Type B pancreatic cell (in vitro differentiated cells): ENCODE measurements around the gene SMAD6. TPM values are rescaled to one million over a fixed set of nuclear protein-coding genes. Genes with fewer than 3 reads are reported as not detected.

Experiments
- DNase-seq: peaks from one replicate; pipeline ENCODE4 v3.0.0; 2021; ENCODE audit warnings: mixed read lengths; ENCODE audit not compliant: unreplicated experiment; ENCODE audit errors: extremely low spot score
- H3K27ac Mint-ChIP-seq: 2 replicates; pipeline ENCODE4 v1.8.0; 2021; ENCODE audit warnings: mild to moderate bottlenecking, mixed read lengths
- H3K27me3 Mint-ChIP-seq: 2 replicates; pipeline ENCODE4 v1.8.0; 2021; ENCODE audit warnings: mixed read lengths
- H3K36me3 Mint-ChIP-seq: 2 replicates; pipeline ENCODE4 v1.8.0; 2021; ENCODE audit warnings: mixed read lengths
- H3K4me1 Mint-ChIP-seq: one replicate; pipeline ENCODE4 v1.8.0; 2021; ENCODE audit warnings: mixed read lengths; ENCODE audit not compliant: unreplicated experiment
- H3K4me3 Mint-ChIP-seq: 2 replicates; pipeline ENCODE4 v1.8.0; 2021; ENCODE audit warnings: mild to moderate bottlenecking, mixed read lengths
- H3K9me3 Mint-ChIP-seq: 2 replicates; pipeline ENCODE4 v1.8.0; 2021; ENCODE audit warnings: mixed read lengths
- total RNA-seq: library from RNA; stranded (reverse); gene quantifications from 2 replicates; pipeline ENCODE4 v1.2.1, GENCODE V29; 2021; ENCODE audit warnings: low replicate concordance
- TF ChIP-seq, protein P1 (sequence below): fragments of 200-600 bp; sonication (generic); conservative IDR thresholded peaks from 2 replicates; pipeline ENCODE4 v1.5.0; 2021; ENCODE audit warnings: antibody characterized with exemption, mild to moderate bottlenecking

The SMAD6 gene
- total RNA-seq, 1 donor from 2014 or later = 31.7 TPM

GRCh38 chr15:66725464-66725785, 23.4 kb downstream of the SMAD6 start:
- no peaks in the 10 kb centered on the region for H3K27me3 Mint-ChIP-seq
- TF ChIP-seq, protein P1, sequence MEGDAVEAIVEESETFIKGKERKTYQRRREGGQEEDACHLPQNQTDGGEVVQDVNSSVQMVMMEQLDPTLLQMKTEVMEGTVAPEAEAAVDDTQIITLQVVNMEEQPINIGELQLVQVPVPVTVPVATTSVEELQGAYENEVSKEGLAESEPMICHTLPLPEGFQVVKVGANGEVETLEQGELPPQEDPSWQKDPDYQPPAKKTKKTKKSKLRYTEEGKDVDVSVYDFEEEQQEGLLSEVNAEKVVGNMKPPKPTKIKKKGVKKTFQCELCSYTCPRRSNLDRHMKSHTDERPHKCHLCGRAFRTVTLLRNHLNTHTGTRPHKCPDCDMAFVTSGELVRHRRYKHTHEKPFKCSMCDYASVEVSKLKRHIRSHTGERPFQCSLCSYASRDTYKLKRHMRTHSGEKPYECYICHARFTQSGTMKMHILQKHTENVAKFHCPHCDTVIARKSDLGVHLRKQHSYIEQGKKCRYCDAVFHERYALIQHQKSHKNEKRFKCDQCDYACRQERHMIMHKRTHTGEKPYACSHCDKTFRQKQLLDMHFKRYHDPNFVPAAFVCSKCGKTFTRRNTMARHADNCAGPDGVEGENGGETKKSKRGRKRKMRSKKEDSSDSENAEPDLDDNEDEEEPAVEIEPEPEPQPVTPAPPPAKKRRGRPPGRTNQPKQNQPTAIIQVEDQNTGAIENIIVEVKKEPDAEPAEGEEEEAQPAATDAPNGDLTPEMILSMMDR = no peak
- peaks cover 28% of the 10 kb centered on the region for H3K36me3 Mint-ChIP-seq
- H3K27ac Mint-ChIP-seq = no peak overlapping the region
- peaks cover 64% of the 10 kb centered on the region for H3K4me1 Mint-ChIP-seq
- H3K9me3 Mint-ChIP-seq = no peaks in the 10 kb centered on the region
- no peak overlapping the region for H3K4me3 Mint-ChIP-seq
- no peak for DNase-seq

DNA sequence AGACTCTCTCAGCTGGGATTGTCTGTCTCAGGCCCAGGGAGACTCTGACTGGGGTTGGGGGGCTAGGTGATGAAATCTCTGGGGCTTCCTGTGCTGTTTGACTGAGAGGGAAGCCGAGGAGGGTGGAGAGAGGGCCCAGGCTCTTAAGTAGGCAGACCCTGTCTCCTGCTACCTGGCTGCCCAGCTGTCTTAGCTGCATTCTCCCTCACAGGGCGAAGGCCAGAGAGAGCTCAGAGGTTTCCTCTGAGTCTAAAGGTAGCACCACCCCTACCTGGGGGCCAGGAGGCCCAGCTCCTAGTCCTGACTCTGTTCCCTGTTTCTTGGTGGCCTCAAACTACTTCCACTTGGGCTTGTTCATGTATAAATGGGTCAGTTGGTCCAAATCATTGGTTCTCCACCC, 24.4 kb downstream of the SMAD6 start:
- Mint-ChIP-seq H3K4me1 (peaks cover 59% of the 10 kb centered on the region), H3K27ac (no peak overlapping the region), H3K36me3 (peaks cover 25% of the 10 kb centered on the region), H3K27me3 (no peaks in the 10 kb centered on the region), H3K9me3 (no peaks in the 10 kb centered on the region), H3K4me3 (no peak overlapping the region)
- TF ChIP-seq, protein P1 = no peak
- DNase-seq = no peak

- Mint-ChIP-seq H3K36me3 (peaks cover 25% of the 10 kb centered on the region), H3K4me3 (peak overlapping the region; percentile 57), H3K4me1 (peaks cover 50% of the 10 kb centered on the region), H3K27me3 (no peaks in the 10 kb centered on the region), H3K27ac (peak overlapping the region; percentile 16), H3K9me3 (no peaks in the 10 kb centered on the region)
- DNase-seq = no peak
- TF ChIP-seq, protein P1 = no peak
Observed at GRCh38 chr15:66729331-66729951, 27.4 kb downstream of the SMAD6 start.

- no peak overlapping the region for H3K27ac Mint-ChIP-seq
- no peaks in the 10 kb centered on the region for H3K27me3 Mint-ChIP-seq
- TF ChIP-seq, protein P1 = no peak
- peaks cover 45% of the 10 kb centered on the region for H3K4me1 Mint-ChIP-seq
- DNase-seq = no peak
- H3K36me3 Mint-ChIP-seq = peaks cover 21% of the 10 kb centered on the region
- no peaks in the 10 kb centered on the region for H3K9me3 Mint-ChIP-seq
- H3K4me3 Mint-ChIP-seq = no peak overlapping the region
Observed at GRCh38 chr15:66730168-66731021, 28.4 kb downstream of the SMAD6 start.

DNA sequence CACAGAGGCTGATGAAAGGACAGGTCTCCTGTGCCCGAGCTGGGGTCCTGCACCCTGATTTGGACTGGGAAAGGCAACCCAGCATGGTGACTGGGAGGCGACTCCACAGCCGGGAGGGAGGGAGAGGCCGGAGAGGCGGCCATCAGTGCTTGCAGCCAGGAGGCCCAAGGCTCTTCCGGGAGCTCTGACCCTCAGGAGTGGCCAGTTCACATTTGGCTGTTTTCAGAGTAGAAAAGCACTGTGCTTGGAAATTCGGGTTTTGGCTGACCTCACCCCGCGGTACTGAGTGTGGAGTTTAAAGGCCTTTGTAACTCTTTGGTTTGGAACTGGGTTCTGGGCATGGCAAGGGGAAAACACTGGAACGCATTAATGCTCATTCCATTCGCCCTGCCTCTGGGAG, 31.9 kb downstream of the SMAD6 start:
- TF ChIP-seq, protein P1 = no peak
- Mint-ChIP-seq H3K27ac (no peak overlapping the region), H3K27me3 (no peaks in the 10 kb centered on the region), H3K4me3 (no peak overlapping the region), H3K4me1 (peaks cover 44% of the 10 kb centered on the region), H3K9me3 (no peaks in the 10 kb centered on the region), H3K36me3 (peaks cover 19% of the 10 kb centered on the region)
- DNase-seq = no peak
